Stimulated activated CD8-positive, alpha-beta memory T cell treated with anti-CD3 and anti-CD28 coated beads, Interleukin-12 subunit alpha, Interleukin-12 subunit beta, amount 100 ng/mL, for 24 hours (primary cell): ENCODE data around the gene LIPT1.
"Not testable (repeated sequence)": the region's sequence is repeated elsewhere in the genome, so short reads cannot be mapped to it uniquely, and the experiment has no call there.

ENCODE experiments used
- DNase-seq: peaks from one replicate; pipeline ENCODE4 v3.0.0-alpha.2; 2020; ENCODE audit errors: extremely low read depth

Gene LIPT1

DNA sequence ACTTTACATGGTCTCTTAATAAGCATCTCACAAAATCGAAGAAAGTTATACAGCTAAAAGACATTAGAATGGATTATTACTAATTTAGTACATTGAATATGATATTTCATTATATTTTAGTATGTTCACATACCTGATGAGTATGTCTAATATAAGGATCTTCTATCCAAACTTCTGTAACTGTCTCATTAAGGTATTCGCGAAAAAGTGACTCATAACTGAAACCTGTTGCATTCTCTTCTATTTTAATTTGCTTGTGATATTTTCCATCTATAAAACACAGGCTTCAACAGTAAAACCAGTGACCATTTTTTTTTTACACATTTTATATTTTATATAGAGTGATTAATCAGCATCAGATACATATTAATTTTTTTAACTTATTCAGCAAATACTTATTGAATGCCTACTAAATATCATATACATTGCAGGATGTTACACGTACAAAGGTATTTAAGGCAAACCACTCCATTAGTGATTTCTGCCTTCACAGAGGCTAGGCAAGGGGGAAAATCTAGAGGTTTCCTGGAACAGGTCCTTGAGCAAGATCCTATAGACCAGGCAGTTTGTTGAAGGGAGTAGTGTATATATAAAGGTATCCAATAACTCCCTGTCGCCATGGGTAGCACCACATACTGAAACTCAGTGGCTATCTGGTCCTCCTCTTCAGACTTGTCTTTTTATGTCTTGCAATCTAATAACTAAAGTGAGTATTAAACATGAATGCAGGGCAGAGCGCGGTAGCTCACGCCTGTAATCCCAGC, 16.8 kb downstream of the LIPT1 start:
- no peak for DNase-seq

DNA sequence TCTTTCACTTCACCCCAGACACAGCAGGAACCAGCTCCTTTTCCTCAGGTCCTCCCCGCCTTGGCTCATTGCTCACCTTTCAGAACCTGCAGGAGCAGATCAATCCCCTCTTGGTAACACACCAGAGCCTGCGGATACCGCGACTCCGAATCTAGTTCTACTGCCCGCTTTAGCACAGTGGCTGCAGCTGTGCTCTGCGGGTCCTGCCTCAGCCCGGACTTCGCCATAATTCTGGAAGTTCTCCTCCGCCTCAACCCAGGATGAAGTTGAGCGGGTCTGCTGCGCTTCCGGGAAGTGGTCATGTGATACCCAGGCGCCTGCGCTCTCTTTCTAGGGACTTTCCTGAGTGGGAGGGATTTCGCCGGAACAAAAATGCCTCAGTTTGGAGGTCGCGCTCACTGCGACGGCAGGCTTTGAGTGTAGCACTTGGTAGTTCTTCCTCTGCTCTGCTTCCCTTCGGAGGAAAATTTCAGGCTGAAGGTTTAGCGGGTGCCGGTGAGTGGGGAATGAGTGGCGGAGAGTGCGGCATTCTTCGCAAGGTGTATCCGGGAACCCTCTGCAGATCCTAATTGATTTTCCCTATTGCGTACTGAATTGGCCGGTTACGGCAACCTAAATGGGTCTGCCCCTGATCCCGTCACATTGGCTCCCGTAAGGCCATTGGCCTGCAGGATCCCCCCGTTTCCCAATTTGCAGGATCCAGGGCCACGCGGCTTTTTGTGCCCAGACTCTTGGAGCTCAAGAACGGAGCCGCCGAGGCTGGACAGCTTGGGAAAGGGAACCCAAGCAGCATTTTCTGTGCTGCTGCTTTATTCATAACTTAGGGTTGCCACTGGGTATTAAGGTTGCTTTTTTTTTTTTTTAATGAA, 26.2 kb downstream of the LIPT1 start, which contains the start of the genes MITD1 and MRPL30:
Gene MITD1, minus strand, starts transcription at position 304 of the 869 bp plus-strand sequence. Its CDS starts 77 bp downstream, at position 227.
Gene MRPL30, plus strand, starts transcription at position 430 of the 869 bp plus-strand sequence. CDS start 5,020 bp downstream, outside the sequence.
- DNase-seq = peak; percentile 72

DNA sequence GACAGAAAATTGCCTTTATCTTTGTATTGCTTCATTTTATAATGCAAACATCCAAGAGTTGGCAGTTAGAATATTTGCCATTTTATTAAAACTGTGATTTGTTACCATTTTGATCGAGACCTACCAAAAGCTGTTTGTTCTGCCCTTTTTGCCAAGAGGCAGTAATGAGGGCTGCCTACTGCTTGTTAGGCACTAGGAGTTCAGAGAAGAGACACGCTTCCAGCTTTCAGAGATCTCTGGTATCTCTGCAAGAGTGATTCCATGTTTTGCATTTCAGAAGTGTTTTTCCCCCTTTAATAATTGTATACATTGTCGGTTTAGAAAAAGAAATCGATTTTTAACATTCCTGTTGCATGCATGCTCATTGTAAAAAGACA, 26.8 kb downstream of the LIPT1 start:
- no peak for DNase-seq

DNA sequence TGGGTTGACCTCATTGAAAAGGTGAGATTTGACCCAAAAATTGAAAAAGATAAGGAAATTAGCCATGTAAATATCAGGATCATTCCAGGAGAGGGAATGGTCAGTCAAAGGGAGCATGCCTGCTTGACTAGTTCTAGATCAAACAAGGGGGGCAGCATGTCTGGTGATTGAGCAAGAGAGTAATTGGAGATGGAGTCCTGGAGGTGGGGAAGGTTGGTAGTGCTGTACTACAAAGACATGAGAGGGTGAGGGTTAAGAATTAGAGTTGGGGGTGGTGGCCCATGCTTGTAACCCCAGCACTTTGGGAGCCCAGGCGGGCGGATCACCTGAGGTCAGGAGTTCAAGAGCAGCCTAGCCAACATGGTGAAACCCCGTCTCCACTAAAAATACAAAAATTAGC, 28.3 kb downstream of the LIPT1 start:
- no peak for DNase-seq

DNA sequence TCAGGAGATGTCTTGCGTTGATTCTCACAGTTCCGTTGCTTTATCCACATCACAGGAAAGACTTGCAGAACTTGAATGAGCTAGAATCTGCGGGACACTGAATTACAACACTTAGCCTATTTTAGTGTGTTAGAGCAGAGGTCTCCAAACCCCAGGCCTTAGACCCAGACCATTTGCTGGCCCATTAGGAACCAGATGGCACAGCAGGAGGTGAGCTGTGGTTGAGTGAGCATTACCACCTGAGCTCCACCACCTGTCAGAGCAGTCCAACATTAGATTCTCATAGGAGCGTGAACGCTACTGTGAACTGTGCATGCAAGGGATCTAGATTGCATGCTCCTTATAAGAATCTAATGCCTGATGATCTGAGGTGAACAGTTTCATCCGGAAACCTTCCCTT, 30.0 kb downstream of the LIPT1 start:
- DNase-seq = no peak

DNA sequence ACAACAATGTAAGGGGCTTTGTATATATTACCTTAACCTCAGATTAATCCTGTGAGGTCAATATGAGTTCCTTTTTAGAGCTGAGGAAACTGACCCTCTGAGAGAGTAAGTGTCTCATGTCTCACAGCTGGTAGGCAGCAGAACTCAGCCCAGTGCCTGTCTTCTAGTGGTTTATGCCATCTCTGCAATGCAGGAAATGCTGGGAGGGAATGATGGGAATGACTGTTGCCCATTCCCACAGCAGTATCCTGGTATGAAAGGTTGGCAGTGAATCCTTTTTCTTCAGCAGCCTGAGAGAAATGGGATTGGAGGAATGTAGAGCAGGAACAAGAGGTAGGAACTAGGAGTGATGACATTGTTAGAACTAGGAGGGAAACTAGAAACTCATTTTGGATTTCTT, 32.2 kb downstream of the LIPT1 start:
- no peak for DNase-seq

DNA sequence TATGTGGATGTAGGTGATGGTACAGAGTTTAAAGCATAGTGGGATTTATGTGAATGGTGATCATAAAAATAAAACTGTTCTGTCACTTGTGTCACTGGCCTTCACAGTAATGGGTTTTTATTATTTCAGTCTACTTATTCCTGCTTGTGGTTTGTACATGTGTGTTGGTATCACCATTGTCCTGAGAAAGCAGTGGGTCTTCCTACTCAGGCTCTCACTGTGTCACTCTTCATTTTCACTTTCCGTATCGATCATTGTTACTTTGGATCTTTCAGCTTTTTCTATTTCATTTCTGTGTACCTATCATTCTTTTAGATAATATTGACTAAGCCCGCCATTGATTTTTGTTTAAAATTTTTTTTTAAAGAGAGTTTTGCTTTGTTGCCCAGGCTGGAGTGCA, 33.6 kb downstream of the LIPT1 start:
- DNase-seq = no peak

DNA sequence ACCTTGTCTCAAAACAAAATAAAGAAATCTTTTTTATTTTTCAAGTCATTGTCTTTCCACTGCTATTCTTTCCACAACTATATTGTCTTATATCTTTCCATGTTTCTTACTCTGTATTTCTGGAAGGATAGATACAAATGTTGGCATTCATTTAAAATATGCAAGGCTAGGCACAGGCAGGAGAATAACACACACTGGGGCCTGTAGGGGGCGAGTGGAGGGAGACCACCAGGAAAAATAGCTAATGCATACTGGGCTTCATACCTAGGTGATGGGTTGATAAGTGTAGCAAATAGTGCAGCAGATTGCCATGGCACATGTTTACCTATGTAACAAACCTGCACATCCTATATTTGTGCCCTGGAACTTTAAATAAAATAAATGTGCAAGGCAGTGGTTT, 35.8 kb downstream of the LIPT1 start:
- DNase-seq = no peak

DNA sequence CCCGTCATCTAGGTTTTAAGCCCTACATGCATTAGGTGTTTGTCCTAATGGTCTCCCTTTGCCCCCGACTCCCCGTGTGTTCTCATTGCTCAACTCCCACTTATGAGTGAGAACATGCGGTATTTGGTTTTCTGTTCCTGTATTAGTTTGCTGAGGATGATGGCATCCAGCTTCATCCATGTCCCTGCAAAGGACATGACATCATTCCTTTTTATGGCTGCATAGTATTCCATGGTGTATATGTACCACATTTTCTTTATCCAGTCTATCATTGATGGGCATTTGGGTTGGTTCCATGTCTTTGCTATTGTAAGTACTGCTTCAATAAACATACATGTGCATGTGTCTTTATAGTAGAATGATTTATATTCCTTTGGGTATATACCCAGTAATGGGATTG, 37.6 kb downstream of the LIPT1 start:
- not testable (repeated sequence) for DNase-seq

DNA sequence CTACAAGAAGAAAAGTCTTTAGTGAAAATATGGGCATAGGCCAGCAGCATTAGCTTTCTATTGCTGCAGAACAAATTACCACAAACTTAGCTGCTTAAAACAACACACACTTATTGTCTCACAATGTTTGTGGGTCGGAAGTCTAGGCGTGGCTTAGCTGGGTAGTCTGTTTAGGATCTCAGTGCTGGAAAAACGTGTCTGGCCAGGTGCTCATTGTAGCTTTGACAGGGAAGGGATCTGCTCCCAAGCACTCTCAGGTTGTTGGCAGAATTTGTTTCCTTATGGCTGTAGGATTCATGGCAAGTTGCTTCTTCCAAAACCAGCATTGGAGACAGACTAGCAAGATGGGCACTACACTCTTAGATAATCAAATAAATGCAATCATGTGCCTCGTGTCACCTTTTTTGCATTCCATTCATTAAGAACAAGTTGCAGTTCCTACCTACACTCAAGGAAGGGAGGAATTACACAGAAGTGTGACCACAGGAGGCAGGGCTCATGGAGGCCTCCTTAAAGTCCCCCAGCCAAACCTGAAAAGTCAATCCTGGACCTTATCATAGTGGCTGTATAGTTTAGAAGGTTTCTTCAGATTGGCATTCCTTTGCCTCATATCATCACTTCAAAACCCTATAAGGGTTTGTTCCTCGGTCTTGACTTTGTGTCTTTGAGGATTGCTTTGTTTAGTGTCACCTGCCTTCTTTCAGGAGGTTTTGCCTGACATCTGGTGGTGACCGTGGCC, 43.5 kb downstream of the LIPT1 start:
- no peak for DNase-seq

DNA sequence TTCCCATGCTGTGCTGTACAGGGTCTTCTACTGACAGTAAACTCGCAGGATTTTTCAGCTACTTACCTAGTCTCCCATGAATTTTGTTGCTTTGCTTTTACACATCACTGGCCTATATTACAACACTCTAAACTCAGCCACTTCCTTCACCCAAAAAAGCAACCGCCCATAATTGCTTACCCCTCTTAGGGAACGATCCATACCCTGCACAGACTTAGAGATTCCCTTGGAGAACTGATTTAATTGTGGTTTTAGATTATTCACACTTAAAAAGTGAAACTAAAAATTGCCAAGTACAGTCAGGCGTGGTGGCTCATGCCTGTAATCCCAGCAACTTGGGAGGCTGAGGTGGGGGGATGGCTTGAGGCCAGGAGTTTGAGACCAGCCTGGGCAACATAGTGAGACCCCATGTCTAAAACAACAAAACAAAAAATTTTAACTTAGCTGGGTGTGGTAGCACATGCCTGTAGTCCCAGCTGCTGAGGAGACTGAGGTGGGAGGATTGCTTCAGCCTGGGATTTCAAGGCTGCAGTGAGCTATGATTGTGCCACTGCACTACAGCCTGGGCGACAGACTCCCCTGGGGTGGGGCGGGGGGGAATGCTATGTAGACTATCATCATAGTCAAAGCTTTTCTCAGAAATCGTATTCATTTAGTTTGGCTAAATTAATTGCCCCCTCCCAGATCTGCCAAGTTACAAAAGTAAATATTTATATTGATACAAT, 45.5 kb downstream of the LIPT1 start:
- no peak for DNase-seq

DNA sequence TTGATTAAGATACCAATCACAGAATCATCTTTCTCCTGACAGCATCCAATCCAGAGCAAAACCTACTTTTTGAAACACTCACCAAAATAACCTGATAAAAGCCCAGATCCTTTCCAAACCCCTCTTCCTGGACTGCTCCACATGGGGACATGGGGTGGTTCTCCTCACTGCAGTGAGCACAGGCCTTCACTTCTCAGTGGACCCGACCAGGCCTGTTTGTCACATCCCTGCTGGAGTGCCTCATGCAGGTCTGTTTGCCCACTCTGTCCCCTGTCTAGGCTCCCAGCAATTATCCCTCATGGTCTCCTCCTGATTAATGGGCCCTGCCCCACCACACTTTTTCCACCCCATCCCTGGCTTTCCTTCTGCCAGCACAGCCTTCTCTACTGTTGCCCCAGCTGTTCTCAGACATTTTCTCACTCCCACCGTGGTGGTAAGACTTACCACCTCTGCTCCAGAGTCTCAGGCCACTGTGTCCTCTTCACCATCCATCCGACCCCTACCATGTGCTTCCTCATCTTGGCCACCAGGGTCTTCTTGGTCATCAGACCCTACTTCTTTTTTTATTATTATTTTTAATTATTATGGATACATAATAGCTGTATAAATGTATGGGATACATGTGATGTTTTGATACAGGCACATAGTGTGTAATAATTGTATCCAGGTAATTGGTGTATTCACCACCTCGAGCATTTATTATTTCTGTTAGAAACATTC, 47.4 kb downstream of the LIPT1 start:
- no peak for DNase-seq

DNA sequence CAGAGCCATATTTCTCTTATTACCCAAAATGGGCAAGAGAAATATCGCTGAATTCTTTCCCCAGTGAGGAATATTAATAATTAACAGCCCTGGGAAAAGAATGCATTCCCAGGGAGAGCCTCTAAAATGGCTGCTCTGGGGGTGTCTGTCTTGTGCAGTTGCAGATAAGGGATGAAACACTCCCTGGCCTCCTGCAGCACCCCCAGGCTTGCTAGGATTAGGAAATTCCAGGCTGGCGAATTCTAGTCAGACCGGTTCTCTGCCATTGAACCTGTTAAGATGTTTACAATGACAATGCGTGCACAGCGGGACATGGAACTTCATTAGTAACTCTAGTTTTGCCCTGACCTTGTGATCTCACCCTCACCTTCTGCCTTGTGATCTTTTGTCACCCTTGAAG, 50.7 kb downstream of the LIPT1 start:
- no peak for DNase-seq
